Measurements from ENCODE around the gene OXGR1.
"Not testable (repeated sequence)": the region's sequence is repeated elsewhere in the genome, so short reads cannot be mapped to it uniquely, and the experiment has no call there.

Gene OXGR1

GRCh38 chr13:97005625-97006262 lies 11.5 kb upstream of the OXGR1 start:
- DNase-seq (ENCODE audit: low read depth in 1 of 2, low spot score in 1 of 2) = no peak

GRCh38 chr13:97004886-97005285 lies 10.6 kb upstream of the OXGR1 start:
- DNase-seq (ENCODE audit: low read depth in 1 of 2, low spot score in 1 of 2) = no peak

- no peak for DNase-seq (ENCODE audit: low read depth in 1 of 2, low spot score in 1 of 2)
Observed at GRCh38 chr13:97004096-97004876, 10.0 kb upstream of the OXGR1 start.

GRCh38 chr13:97003071-97003470 lies 8.8 kb upstream of the OXGR1 start:
- no peak for DNase-seq (ENCODE audit: low read depth in 1 of 2, low spot score in 1 of 2)

- no peak for DNase-seq (ENCODE audit: low read depth in 1 of 2, low spot score in 1 of 2)
Observed at GRCh38 chr13:97002581-97002980, 8.3 kb upstream of the OXGR1 start.

DNA sequence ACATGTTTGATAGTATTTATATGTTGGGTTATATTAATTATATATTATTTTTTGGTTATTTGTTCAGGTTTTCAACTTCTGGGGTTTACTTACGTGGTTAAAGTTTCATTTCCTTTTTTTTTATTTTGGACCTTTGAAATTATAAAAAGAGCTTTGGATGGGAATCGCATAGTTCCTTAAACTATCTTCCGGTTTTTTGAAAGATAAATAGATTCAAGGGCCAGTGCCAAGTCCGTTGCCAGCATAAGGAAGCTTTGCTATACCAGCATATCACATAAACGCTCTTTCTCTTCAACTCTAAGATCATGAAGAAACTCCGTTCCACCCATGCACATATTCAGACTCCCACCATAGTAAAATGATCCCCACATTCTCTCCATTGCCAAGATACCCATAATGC lies 7.4 kb upstream of the OXGR1 start:
- DNase-seq (ENCODE audit: low read depth in 1 of 2, low spot score in 1 of 2) = no peak

DNA sequence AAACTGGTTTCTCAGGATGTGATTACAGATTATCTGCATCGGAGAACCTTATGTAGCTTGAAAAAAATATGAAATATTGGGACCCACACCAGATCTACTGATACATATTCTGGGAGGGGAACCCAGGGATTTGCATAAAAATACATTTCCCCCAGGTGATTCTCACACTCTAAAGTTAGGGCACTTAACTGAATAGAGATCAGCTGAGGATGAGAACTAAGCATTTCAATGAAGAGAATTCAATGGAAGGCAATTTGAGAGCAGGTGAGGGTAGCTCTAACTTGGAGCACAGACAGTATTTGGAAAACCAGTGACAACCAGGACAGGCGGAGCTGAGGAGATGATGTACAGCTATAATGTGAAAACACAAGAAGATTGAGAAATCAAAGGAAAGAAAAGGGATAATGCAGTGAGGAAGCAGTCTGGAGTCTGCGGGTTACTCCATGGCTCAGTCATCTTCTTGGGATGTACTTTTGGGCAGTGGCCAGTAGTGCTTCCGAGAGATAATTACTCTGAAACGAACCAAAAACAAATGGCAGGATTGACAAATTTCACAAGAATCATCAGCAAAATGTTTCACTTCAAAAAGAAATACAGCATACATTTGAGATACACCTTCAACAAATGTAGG lies 6.1 kb upstream of the OXGR1 start:
- DNase-seq (ENCODE audit: low read depth in 1 of 2, low spot score in 1 of 2) = no peak

- no peak for DNase-seq (ENCODE audit: low read depth in 1 of 2, low spot score in 1 of 2)
Observed at GRCh38 chr13:96999091-96999490, 4.8 kb upstream of the OXGR1 start.

- no peak for DNase-seq (ENCODE audit: low read depth in 1 of 2, low spot score in 1 of 2)
Observed at GRCh38 chr13:96998051-96998450, 3.8 kb upstream of the OXGR1 start.

GRCh38 chr13:96996886-96997285 lies 2.6 kb upstream of the OXGR1 start:
- DNase-seq (ENCODE audit: low read depth in 1 of 2, low spot score in 1 of 2) = no peak

- DNase-seq (ENCODE audit: low read depth in 1 of 2, low spot score in 1 of 2) = no peak
Observed at GRCh38 chr13:96996107-96996506, 1.8 kb upstream of the OXGR1 start.

DNA sequence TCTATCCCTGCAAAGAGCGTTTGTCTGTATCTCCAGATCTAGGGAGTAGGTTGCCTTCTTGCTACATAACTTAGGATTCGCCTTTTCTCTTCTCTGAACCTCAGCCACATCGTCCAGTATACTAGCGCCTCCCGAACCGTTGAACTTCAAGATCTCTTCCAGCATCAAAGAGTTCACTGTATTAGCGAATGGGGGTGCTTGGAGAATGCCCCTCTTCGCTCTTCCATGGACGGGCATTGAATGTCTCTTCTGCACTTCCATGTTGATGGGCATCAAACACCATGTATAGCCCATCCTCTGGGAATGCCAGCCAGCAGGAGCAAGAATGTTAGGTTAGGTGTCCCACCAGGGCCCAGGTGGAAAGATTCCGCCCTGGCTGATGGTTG lies 575 bp upstream of the OXGR1 start:
- DNase-seq (ENCODE audit: low read depth in 1 of 2, low spot score in 1 of 2) = no peak

- DNase-seq (ENCODE audit: low read depth in 1 of 2, low spot score in 1 of 2) = no peak
Observed at GRCh38 chr13:96993634-96994016, 651 bp downstream of the OXGR1 start.

DNA sequence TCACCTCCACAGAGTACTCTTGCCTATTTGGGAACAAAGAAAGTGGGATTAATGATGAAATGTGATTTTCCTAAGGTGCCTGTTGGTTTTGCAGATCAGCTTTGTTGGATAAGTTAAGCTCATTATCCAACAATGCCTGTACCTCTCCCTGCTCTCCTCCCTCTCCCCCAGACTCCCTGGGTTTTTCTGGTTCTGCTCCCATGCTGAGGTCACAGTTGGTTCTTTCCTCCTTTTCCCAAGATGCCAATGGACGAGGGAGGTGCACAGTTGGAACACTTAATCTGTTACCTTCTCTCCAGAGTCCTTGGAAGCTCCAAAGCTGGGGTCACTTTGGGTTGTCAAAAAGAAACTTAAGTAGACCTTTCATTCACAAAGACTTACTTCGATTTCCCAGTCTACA lies 1.6 kb downstream of the OXGR1 start:
- DNase-seq (ENCODE audit: low read depth in 1 of 2, low spot score in 1 of 2) = no peak

- DNase-seq (ENCODE audit: low read depth in 1 of 2, low spot score in 1 of 2) = no peak
Observed at GRCh38 chr13:96991072-96991471, 3.2 kb downstream of the OXGR1 start.

DNA sequence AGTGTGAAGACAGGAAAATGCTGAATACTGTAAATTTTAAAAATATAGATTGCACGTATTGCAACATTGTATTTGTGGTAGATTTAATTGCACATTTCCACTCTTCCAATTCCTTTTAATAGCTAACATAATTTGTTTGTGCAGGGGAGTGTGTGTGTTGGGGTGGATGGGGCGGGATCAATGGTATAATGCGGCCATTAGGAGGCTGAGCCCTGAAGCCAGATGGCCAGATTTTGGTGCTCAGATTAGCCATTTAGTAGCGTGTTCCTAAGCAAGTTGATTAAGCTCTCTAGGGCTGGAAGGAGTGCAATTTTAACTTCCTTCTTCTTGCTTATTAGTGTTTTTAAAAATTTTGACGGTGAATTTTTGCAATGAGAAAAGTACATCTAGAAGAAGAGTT lies 5.8 kb downstream of the OXGR1 start:
- no peak for DNase-seq (ENCODE audit: low read depth in 1 of 2, low spot score in 1 of 2)

GRCh38 chr13:96984051-96984508 lies 10.2 kb downstream of the OXGR1 start:
- DNase-seq (ENCODE audit: low read depth in 1 of 2, low spot score in 1 of 2) = no peak

DNA sequence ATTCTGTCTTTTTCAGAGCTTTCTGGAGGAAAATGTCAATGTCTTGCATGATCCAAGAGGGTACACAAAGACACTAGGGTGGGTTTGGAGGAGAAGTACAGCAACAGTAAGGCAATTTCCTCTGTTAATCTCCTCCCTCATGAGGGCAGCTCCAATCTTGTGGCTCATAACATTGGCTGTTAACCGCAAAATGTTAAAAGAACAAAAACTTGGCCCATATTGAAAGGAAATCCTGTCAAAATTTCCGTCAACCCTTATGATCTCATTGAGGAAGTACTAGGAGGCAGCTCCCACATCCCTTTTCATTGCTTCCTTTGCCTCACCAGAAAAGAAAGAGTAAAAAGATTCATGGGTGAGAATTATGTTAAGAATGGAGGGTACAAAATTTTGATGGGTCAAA lies 11.6 kb downstream of the OXGR1 start:
- no peak for DNase-seq (ENCODE audit: low read depth in 1 of 2, low spot score in 1 of 2)

DNA sequence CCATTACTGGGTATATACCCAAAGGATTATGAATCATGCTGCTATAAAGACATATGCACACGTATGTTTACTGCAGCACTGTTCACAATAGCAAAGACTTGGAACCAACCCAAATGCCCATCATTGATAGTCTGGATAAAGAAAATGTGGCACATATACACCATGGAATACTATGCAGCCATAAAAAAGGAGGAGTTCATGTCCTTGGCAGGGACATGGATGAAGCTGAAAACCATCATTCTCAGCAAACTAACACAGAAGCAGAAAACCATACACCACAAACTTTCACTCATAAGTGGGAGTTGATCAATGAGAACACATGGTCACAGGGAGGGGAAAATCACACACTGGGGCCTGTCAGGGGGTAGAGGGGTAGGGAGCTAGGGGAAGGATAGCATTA lies 14.4 kb downstream of the OXGR1 start:
- DNase-seq (ENCODE audit: low read depth in 1 of 2, low spot score in 1 of 2) = not testable (repeated sequence)

- DNase-seq (ENCODE audit: low read depth in 1 of 2, low spot score in 1 of 2) = no peak
Observed at GRCh38 chr13:96968027-96968426, 26.2 kb downstream of the OXGR1 start.

DNA sequence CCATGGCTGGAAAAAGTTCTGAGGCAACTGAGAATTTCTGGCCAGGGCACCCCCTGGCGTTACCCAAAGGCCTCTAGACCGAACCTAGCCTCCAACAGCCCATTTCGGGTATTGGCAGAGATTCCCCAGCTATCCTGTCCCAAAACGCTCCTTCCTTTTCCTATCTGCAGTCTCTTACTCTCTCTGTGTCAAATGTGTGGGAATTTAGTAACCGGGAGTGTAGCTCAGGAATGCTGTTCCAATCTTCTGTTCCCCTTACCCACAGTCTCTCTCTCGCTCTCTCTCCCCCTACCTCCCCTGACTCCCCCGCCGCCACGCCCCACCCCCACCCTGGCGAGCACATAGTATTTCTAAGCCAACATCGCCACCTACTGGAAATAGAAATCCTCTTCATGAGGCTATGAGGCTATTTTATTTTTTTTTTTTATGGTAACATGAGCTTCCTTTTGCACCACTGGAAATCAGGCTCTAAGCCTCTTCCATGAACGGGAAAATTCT lies 27.0 kb downstream of the OXGR1 start:
- DNase-seq (ENCODE audit: low read depth in 1 of 2, low spot score in 1 of 2) = no peak

DNA sequence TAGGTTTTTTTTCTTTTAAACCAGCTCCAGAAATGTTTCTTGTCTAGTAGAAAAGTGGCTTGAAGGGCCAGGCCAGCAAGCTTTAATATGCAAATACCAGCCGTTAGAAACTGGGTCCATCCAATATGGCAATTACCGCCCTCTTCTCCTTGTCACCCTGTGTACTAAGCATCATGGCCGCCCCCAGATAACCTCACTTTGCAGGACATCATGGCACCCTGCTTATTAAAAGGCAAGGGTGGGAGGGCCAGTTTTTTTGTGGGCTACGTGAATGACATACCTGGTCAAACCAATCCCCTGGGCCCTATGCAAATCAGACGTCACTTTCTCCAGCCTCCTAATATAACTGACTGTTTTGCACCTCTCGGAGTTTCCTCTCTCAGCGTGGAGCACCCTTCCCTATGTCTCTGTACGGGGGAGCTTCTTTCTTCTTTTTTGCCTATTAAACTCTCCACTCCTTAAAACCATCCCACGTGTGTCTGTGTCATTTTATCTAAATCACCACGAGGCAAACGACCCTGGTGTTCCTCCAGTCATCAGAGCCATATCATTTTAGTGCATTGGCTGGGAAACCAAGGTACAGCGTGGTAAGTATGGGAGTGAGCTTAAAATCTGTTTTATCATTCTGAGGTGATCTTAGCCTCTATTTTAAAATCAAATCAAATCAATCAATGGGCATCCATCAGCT lies 27.7 kb downstream of the OXGR1 start:
- no peak for DNase-seq (ENCODE audit: low read depth in 1 of 2, low spot score in 1 of 2)
